NCI-H1105 treated with DMSO at 0.1 percent for 48 hours (cell line): Measurements from ENCODE around the gene TEKT4.
A peak's percentile ranks its signal among the peaks of the same experiment; 100 is the strongest.
"Not testable (repeated sequence)": the region's sequence is repeated elsewhere in the genome, so short reads cannot be mapped to it uniquely, and the experiment has no call there.

Experiments used
- DNase-seq: peaks from one replicate; lab custom pipeline; 2025; lab: John Stamatoyannopoulos, UW

Gene TEKT4

DNA sequence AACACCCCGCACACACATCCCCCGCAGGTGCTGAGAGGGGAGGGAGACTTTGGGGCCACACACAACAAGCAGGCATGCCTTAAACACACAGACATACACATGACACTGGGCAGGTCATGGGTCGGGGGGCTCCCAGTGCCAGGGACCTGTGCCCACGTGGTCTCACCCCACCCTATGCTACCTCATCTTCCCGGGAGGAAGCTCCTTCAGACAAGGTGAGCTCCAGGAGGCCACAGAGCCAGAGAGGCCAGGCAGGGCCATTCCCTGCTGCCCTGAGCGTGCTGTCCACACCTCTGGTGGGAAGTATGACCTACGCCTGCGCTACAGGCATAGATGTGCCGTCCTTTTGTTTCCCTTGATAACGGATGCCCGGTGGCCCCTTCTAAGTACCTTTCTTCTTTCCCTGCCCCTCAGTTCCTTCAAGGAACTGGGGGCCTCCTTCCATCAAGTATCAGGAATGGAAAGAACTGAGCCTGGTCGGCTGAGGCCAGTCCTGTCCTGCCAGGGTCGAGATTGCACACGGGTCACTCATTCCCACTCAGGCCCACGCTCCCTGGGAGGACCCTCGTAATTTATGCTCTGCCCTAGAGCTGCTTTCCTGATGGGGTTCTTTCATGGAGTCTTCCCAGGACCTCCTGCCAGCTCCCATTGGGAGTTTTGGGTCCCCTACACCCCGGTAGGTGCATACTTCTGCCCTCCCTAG is 4.7 kb downstream of the TEKT4 start:
- DNase-seq: no peak

DNA sequence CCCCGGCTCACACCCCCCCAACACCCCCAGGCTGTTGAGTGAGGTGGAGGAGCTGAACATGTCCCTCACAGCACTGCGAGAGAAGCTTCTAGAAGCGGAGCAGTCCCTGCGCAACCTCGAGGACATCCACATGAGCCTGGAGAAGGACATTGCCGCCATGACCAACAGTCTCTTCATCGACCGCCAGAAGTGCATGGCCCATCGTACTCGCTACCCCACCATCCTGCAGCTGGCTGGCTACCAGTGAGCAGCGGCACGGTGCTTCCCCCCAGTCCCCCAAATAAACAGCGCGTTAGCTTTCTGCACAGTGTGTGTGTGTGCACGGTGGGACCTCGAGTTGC is 5.3 kb downstream of the TEKT4 start:
- DNase-seq: no peak

DNA sequence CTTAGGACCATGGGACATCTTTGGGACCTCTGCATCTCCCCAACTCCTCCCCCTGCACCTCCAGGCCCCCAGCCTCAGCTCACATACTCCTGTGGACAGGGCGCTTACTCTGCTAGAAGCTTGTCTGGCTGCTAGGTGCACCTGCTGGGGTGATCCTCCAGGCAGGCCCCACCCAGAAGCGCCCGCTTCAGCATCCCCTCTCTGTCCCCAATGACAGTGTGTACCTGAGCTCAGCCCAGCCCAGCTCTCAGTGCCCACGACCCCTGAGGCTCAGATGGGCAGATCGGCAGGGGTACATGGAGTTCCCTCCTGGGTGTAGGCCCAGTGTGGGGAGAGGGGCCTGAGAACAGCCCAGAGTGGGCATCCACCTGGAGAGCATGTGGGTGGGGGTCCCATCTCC is 5.9 kb downstream of the TEKT4 start:
- no peak for DNase-seq

DNA sequence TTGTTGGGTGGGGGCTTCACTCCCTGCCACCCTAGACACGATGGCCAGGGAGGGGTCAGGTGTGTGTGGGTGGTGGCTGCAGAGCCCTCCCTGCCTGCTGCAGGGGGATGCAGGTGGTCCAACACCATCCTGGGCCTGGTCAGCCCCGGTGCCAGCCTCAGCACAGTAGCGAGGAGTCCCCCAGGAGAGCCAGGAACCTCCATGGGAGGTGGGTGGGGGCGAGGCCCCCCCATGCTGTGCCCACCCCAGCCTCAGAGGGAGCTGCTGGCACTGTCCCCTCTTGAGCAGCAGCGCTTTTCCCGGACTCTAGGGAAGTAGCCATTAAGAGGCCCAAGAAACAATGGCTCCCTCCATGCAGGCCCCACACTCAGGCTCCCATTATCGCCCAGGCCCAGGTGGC is 7.3 kb downstream of the TEKT4 start:
- DNase-seq: not testable (repeated sequence)

DNA sequence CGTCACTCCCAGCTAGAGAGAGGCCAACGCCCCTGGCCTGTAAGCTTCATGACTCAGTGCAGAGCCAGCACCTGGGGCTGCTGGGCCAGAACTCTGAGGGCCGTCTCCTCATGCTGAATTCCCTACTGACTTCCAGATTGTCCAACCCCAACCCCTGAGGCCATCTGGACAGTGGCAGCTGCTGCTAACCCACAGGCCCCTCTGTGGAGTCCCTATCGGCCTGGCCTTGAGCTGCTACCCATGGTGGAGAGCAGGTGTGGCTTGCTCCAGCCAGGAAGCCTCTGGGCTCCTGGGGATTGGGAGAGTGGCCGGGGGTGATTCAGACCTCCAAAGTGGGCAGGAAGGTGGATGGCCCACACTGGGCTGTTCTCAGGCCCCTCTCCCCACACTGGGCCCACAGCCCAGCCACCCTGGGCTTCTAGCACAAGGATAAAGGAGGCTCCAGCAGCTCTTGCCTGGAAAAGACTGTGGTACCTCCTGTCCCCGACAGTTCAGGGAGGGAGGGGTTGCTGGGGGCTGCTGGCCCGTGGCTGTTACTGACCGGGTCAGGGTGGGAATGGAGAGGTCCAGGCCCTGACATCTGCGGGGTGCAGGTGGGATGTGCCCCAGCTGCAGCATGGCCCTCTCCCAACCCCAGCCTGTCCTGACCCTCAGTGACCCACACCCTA is 8.2 kb downstream of the TEKT4 start:
- no peak for DNase-seq

DNA sequence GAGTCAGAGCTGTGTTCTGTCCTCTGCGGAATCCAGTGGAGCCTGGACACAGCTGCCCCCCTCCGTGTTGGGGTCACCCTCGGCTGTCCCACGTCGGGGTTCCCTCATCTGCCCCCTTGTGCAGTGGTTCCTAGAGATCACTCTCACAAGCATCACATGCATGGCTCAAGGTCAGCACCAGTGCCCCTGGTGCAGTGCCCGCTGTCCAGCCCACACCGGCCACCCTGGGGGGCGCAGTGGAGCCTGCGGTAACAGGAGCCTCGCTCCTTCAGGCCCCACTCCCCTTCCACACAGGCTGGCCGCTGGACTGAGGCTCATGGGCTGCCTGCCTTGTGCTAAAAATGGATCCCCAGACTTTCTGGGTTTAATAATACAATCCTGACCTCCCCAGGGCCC is 8.8 kb downstream of the TEKT4 start:
- no peak for DNase-seq

DNA sequence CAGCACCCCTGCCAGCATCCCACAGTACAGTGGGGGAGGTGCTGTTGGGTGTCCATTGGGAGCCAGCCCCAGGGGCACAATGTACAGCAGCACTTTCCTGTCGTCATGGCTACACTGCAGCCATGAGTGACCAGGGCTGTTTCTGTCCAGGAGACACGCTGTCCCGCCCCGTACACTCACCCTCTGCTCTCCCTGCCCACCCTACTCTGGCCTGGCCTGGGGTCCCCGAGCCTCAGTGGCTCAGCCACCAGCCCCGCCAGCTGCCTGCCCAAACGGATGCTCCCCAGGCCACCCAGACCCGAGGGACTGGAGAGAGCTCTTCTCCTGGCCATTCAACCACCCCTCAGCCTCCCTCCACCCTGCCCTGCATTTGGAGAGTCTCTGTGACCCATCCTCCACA is 9.3 kb downstream of the TEKT4 start:
- no peak for DNase-seq

DNA sequence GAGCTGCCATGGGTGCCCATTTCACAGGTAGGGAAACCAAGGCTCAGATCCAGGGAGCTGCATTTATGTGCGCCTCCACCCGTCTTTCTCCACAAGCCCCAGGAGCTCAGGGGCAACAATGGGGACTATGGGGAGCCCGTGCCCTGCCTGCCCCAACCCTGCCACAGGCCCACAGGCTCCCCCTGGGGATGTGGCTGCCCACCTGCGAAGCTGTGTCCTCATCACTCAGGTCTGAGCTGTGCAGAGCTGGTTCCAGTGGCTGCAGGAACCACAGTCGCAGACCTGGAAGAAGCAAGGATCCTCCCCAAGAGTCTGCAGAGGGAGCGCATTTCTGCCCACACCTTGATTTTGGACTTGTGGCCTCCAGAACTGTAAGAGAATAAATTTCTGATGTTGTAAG is 9.8 kb downstream of the TEKT4 start:
- no peak for DNase-seq

DNA sequence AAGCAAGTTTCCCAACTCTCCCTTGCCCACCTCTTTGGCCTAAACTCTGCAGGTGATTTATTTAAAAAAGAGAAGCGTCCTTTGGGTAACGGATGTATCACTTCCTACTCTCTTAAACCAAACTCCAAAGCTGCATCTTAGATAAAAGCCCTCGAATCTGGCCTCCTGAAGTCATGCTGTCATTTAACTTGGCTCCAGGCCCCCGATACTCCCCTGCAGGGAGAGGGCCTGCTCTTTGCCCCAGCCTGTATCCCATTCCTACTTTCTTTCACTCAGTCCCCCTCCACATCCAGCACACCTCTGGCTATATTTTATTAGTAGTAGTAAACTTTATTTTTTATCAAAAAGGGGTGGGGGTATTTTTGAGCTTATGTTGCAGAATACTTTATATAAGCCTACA is 19.0 kb downstream of the TEKT4 start:
- no peak for DNase-seq

DNA sequence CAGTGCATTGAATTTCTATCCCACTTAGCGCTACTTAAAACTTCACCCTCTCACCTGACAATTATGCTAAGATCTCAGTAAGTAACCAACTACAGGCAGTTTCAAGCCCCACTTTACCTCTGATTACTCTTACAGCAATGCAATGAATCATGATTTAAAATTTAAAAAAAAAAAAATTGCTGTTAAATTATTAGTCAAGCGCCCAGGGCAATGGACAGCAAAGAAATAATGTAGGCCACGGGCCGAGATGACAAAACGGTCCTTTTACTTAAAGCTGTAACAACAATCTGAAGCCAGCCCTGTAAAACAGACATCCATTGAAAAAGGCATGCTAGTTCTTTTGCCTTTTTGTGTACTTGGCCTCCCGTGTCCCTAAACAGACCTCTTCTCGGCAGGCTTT is 24.0 kb downstream of the TEKT4 start:
- DNase-seq: not testable (repeated sequence)

DNA sequence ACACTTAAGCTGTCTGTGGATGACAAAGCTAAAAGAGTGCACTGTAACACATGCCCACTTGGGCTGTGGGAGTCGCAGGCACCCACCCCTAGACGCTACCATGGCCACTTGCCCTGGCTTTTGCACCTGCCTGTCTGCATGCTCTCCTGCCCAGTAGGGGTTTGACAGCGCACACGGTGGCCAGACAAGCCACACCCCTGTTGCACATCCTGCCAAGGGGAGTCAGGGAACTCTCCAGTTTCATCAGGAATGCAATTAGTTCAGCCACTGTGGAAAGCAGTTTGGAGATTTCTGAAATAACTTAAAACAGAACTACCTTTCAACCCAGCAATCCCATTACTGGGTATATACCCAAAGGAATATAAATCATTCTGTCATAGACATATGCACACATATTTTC is 35.7 kb downstream of the TEKT4 start:
- DNase-seq: peak; percentile 18

DNA sequence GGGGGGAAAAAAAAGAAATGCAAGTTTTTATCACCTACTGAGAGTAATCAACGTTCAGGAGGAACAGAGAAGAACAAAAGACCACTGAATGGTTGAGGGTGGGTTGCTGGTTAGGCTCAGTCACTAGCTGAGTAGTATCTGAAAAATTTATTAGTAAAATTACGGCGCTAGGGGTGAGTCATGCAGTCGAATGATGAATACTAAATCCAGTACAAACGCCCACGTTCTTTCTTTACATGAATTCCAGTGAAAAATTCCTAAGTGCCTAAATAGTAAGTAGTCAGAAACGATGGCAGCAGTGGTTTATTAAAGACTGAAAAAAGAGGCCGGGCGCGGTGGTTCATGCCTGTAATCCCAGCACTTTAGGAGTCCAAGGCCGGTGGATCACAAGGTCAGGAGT is 52.0 kb downstream of the TEKT4 start:
- DNase-seq: no peak

DNA sequence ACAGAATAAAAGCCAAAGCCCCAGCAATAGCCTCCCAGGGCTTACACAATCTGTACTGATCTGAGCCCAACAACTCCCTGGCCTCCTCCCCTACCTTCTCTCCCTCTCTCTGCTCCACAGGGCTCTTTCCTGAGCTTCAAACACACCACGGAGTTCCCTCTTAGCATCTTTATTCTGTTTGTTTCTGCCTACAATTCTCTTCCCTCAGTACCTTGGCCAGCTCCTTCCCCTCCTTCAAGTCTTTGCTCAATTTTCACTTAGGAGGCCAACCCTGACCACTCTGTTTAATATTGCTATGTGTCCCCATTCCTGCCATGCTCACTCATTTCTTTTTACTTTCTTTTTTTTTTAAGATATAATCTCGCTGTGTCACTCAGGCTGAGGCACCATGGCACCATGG is 53.8 kb downstream of the TEKT4 start:
- DNase-seq: not testable (repeated sequence)
